CD4-positive, alpha-beta T cell treated with Interleukin-6 for 4 hours (primary cell): ENCODE measurements around the gene RHBDD1.

Experiments
- DNase-seq: peaks from one replicate; pipeline ENCODE4 v3.0.0-alpha.2; 2020; ENCODE audit warnings: mixed read lengths

RHBDD1 gene

DNA sequence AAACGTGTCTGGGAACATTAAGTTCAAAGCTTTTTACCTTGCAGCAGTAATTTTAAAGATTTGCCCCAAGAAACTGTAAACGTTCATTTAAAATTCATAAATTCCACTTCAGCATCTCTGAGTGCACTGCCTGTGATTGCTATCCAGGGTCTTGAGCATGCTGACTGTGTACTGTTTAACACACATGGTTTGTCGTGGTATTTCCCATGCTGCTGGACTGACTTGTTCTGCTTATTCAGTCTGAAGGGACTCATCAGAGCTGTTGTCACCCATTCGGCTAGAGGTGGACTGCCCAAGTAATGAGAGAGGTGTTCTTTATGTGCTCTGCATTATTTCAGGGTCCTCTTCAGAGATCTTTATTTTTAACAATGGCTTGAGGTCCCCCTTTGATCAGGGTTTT is 53.1 kb downstream of the RHBDD1 start:
- DNase-seq, result no peak

DNA sequence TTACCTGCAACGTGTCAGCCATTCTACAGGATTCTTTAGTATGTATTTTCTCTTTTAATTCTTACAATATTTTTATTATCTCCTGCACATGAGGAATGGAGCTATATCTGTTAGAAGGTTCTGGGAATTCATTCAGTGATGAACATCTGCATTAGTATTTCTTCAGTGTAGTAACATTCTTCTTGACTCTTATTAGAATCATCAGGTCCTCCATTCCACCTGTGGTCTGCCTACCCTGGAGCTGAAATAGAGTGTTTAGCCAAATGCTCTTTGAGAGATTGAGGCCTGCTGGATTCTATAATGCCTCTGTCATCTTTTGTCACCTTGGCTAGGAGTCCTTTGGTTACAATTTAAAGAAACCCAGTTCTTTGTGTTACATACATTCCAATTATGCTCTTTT is 54.4 kb downstream of the RHBDD1 start:
- no peak for DNase-seq

DNA sequence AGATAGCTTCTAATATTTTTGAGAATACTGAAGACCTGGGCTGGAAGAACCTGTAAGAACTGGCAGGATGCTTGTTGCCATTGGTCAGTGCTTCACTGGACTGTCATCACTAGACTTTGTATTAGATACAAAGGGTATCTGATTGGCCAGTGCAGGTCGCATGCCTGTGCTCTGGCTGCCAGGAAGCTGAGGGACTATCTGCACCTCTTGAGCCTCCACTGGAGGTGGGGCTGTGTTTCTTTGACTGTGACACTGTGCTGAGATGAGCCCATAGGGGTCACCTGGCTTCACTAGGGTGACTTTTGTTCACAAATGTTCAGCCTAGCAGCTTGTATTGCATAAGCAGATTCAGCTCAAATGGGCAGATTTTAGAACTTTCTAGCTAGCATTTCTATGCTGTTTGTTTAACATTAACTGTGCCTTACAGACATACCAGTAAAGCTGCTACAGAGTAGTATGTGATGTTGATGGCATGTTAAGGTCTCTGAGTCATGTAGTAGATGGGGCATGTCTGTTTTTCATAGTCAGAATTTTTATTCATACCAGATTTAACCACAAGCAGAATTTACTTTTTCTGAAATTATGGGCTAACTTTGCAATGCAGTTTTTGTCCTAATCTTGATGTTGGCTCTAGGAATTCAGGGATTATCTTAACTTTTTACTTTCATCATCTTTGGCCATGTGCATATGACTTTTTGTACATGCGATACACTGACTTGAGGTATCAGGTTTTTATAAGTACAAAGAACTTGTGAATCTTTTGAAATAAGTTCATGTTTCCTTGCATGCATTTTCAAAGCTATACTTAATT is 56.1 kb downstream of the RHBDD1 start:
- DNase-seq, result no peak

DNA sequence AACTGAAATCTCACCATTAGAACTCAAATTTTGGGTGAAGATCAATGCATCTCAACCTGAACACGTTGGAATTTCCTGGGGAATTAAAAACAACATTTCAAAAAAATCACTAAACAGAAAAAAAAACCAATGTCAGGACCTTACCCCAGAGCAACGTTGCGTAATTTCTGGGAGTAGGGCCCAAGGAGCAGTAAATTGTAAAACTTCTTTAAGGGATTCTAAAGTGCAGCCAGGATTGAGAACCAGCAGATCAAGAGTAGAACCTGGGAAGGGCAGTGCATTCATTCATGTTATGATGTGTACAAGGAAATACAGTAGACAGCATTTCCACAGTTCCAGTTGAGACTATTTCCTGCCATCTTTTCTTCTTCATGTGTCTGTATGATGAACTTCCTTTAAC is 56.9 kb downstream of the RHBDD1 start:
- DNase-seq, result no peak

DNA sequence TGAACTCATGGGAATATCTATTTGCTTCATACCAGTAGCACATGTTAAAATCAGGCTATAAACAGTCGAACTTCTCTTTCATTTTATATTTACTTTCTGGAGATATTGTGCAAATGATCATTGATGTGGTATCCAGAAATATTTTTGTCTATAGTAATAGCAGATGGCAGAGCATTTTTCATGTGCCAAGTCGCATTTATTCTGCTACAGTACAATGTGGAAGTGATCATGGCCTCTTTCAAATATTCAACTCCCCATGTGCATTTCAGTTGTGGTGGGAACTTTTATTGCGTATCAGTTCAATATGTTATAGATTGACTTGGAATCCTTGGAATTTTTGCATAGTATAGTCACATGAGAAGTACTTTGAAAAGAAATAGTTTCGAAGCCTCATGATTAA is 57.4 kb downstream of the RHBDD1 start:
- no peak for DNase-seq

DNA sequence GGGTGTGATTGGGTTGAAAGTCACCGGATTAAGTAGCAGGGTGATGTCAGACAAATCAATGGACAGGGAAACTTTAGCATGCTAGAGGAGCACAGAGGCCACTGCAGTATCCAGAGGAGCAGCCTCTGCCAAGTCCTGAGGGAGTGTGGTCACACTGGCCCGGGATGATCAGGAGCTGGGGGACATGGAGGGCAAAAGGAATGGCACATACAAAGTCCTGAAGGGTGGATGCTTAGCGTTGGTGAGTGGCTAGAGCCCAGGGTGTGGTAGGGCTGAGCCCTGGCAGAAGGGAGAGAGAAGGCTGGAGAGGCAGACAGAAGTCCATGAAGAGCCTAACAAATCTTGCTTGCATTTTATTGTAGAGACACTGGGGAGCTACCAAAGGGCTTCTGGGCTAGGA is 58.9 kb downstream of the RHBDD1 start:
- DNase-seq, result no peak

DNA sequence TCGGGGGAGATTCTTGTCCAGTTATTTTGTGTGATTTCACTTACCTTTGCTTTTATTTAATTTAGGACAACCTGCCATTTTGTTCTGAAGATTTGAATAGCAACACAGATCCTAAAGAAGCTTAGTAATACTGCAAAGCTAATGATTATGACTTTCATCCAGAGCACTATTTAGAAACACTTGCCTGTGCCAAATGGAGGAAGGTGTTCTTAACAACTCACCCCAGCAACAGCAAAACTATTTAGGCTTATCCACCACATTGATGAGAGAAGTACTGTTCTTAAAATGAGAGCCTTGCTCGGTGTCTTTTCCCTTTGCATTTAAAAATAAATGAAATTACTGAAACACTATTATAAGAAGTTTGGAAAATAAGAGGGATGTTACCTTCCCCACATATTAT is 59.7 kb downstream of the RHBDD1 start:
- no peak for DNase-seq

DNA sequence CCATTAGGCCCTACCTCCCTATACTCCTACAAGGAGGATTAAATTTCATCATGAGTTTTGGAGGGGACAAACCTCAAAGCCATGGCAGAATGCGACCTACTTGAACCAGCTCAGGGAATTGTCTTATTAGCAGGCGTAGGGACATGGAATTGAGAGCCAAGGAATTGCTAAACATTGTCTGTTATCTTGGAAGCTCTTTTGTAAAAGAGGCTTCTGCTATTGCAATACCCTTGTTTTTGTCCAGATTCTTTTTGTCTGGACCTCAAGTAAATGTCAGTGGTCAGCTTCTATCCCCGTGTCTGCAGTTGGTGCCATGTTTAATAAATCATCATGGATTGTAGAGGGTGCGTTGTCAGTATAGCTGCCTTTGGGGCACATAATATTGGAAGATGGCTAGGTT is 62.3 kb downstream of the RHBDD1 start:
- no peak for DNase-seq

DNA sequence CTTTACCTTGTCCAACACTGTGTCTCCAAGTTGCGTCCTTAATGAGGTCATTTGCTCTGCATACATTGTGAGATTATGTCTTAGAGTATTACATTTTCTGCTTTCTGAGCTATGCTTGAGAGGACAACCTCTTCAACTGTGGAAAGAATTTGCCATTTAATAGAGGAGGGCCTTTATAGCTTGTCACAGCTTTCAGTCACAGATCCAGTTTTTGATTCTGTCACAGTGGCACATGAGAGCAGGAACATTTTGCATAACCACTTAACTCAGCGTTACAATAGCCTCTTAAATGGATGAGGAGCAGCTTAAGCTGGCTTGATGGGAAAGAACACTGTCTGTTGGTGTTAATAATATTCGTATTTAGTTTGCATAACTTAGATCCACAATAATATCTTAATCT is 63.0 kb downstream of the RHBDD1 start:
- DNase-seq, result no peak

DNA sequence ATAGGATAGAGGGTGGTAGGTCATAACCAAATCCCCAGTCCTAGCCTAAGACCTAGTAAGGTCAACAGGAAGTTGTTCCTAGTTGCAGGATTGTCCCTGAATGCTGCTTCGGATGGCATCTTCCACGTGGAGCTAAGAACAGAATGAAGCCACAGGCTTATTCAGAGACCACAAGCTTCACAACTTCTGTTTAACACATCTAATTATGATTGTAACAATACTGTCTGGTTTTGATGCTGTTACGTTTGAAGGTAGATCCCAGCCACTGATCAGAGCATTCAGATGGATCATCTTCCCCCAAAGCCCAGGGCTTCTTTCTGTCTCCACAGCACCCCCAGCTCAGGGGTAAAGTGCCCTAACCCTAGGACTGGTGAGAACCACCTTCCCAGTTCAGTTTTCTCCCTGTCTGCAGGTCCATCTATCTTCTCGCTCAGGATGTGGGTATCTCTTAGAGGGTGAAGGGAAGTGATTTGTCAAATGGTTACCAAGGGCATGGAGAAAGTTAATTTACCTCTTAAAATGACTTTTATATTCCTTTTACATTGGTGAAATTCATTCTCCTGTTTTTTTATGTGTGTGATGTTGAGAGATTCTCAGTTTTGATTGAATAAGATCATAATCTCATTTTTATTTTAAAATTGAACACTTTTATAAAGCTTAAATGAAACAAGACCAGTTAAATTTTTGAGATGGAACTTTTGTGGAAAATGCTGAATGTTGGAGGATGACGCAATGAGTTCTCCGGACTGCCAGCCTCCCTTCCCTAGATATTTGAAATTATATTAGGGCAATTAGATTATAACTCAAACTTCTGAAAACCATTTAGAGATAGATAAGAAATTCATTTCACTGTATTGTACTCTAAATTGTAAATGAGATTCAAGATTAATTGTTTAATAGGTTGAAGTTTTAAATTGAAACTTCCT is 66.5 kb downstream of the RHBDD1 start:
- no peak for DNase-seq

DNA sequence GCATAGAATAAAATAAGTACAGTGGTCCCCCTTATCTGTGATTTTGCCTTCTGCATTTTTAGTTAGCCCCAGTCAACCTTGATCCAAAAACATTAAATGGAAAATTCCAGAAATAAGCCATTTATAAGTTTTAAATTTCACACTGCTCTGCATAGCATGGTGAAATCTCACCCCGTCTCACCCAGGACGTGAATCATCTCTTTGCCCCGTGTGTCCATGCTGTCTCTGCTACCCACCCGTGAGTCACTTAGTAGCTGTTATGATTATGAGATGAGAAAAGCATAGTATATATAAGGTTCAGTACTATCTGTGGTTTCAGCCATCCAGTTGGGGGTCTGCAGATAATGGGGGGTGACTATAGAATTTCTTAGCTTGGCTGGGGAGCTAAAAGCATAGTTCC is 67.3 kb downstream of the RHBDD1 start:
- DNase-seq, result no peak

DNA sequence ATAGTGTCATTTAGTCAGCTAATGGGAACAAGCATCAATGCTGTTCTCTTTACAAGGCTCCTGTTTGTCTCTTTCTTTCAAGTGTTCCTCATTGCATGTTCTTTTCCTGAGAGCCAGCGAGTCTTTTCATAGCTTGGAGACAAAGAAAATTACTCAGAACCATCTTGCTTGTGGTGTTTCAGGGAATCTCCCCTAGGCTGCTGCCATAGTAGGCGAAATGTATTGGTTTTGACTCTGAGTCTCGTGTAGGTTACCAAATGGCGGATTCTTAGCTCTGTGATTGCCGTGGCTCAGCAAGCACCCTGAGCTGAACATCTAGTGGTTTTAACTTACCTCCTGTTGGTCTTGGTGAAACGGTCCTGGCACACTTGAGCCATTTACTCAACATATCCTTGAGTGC is 68.7 kb downstream of the RHBDD1 start:
- DNase-seq, result no peak

DNA sequence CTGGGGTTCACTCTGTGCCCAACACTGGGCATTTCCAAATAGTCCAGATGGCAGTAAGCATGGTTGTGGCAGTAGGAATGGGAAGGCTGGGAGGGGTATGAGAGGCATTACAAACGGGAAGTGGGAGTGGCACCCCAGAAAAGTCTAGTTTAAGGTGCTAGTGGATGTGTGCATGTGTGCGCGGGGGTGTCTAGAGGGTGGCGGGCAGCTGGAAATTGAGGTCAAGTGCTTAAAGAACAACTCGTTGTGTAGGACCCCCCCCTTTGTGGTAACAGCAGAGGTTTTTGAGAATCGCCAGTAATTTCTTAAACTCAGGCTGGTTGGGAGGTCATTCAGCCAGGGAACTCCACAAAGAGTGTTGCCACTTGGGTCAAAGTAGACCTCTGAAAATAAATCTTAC is 69.9 kb downstream of the RHBDD1 start:
- no peak for DNase-seq

DNA sequence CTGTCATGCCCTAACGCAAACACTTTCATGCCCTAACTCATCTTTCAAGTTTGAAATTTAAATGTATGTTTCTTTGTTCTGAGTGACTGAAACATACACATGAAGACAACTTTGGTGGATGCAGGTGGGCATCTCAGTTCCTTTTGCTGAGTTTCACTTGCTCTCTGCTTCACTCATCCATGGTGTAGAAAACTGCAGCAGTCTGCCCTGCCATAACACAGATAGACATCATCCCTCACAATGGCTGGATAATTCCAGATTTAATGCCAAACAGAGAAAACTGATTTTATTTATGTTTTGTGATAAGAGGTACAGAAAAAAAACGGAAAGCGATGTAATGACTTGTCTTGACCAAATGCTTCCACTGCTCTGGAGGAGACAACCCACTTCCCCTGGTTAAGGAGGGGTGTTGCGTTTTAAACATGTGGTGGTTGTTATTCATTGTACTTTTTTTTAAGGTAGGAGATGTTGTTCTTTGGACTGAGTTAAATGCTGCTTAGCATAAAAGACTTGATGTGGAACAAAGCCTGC is 70.4 kb downstream of the RHBDD1 start:
- no peak for DNase-seq

DNA sequence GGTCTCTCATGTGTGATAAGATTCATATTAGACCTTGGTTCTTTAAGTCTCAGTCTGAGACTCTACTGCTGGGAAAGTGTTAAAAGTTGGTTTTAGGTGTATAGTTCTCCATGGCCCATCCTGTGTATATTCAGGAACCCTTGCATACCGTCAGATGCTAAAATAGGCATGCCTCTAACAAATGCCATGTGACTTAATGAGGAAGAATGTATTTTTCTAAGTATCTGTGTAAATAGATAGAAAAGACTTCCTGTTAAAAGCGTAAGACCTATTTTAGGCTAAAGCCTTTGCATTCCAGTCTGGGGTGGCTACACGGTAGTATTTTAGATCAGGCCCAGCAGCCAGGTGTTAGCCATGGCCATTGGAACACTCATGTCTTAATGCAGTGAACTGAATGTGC is 73.3 kb downstream of the RHBDD1 start:
- no peak for DNase-seq

DNA sequence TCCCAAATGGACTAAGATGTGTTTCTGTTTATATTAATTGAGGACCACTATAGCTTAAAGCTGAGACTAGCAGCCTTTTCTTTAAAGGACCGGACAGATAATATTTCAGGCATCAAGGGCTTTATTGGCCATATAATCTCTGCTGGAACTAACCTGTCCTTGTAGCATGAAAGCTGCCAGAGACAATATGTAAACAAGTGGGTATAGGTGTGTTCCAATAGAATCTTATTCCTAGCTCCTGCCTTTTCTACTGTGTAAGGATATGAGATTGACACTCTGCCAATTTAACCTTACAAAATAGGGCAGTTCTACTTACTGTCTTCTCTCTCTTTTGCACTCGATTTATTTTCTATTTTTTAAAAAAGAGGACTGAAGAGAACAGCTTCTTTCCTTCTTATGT is 74.0 kb downstream of the RHBDD1 start:
- no peak for DNase-seq

DNA sequence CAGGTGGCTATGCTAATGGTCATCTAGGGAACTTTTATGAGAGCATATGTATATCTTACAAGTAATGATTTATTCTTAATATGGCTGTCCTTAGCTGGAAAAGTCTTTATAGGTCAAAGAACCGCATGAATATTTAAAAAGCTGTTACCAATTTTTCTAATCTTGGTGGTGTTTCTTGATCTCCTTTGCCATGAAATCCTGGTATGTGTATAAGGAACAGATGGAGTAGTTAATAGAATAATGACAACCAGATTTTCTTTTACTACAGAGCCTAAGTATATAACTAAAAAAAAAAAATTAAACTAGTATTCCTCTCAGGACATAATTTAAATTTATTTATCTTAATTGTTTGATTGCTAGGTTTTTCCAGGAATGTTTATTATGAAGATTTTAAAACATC is 74.5 kb downstream of the RHBDD1 start:
- no peak for DNase-seq

DNA sequence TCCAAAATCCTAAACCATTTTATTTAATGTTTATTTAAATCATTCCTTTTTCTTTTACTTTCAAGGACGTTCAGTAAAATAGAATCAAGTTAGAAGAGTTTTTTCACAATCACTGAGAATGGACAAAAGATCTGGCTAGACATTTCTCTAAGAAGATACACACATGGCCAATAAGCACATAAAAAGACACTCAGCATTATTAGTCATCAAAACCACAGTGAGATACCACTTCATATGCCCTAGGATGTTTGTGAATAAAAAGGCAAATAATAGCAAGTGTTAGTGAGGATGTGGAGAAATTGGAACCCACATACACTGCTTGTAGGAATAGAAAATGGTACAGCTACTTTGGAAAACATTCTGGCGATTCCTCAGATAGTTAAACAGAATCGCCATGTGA is 76.1 kb downstream of the RHBDD1 start:
- DNase-seq, result no peak

DNA sequence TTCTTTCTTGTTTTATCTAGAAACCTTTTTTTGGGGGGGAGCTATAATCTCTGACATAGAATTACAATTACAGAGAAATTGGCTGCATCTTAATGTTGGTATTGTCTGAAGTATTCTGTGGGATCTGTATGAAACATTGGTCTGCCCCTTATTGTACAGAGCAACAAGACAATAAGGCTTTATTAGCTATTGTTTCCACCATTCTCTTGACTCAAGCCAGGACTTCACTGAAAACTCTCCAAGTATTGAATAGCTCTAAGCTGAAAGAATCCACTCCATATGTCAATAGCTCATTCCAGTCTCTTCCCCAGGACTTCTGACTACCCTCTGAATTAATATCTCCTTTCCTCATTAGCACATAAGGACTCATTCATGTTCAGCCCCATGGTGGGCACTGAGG is 77.8 kb downstream of the RHBDD1 start:
- no peak for DNase-seq

DNA sequence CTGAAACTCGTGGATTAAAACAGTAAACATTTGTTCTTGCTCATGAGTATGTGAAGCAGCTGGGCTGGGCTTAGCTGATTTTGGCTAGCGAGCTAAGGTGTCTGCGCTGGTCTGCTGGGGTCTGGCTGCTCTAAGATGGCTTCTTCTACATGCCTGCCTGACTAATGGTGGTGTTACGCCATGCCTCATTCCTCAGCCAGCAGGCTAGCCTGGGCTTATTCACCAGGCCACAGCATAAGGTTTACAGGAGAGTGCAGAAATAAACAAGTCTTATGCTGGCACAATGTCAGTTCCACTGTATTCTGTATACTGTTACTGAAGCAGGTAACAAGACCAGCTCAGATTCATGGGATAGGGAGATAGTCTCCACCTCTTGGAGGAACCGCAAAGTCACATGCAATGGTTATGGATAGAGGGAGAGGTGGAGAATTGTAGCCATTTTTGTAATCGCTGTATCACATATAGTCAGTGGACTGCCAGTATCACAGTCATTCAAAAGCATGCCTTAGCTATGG is 80.0 kb downstream of the RHBDD1 start:
- DNase-seq, result no peak

DNA sequence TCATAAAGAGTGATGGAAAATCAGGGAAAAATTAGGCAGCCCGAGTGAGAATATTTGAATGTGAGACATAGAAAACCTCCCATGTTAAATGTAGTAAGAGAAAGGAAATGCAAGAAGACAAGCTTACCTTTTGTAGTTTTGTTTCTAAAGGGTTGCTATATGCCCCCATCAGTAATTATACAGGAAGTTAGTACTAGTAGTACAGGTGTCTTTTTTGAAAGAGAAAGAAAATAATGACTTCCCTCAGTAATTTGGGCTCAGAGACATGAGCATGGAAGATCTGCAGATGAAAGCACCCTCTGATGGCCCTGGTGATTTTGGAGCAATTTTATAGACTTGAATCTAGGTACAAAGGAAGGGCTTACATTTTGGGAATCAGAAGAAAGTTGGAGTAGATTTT is 80.8 kb downstream of the RHBDD1 start:
- no peak for DNase-seq

DNA sequence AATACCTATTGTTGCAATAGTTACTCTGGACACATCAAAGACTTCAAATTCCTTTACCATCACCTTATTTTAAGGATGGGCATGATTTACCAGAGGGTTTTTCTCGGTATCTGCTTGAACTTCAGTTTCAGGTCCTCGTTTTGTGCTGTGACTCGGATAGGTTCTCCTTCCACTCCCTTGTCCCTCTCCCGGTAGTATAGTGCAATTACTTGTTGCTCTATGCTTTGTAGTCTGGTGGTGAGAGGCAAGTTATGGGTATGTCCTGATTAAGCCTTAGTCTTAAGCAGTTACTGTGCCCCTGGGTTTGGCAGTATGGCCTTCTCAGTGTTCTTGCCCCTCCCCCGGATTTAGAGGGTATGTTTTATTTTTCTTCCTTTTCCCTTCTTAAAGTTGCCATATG is 96.6 kb downstream of the RHBDD1 start:
- DNase-seq, result no peak

DNA sequence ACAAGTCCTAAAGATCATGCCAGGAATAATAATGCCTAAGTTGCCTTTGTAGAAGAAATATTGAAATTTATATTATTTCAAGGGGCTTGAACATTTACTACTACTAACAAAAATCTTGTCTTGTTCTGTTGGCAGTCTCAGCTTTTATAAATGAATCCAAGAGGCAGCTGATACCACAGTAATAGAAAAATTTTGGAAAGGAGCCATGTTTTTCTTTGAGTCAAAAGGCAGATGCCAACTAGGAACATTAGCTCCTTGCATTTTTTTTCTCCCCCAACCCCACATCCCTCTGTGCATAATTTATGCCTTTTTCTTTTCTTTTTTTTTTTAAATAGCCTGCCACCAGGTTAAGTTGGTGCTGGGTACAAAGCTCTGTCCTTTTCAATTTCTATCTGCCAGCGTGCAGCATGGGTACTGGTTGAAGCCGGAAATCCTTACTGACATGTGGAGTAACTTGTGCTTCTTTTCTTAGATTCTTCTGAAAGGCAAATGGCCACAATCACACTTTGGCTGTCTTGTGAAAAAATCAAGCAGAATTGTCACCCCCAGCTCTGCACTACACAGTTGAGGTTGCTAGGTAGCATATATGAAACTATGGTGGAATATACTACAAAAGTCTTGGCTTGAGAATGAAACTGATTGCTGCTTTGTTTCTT is 98.8 kb downstream of the RHBDD1 start:
- no peak for DNase-seq
